ENCODE data around the gene RERE.

GRCh38 chr1:8458607-8459006 lies 358.8 kb downstream of the RERE start:
- TF ChIP-seq EP300 (IDR thresholded peaks at IDR 0.05; ENCODE audit: borderline replicate concordance): no peak
- no peak for TF ChIP-seq TCF12 (IDR thresholded peaks at IDR 0.05; ENCODE audit: low read depth)

Data from Ishikawa (cell line).